Measurements from ENCODE around the gene ALLC. TPM values are rescaled to one million over a fixed set of nuclear protein-coding genes. Genes with fewer than 3 reads are reported as not detected.
A peak's percentile ranks its signal among the peaks of the same experiment; 100 is the strongest.

ALLC gene
- total RNA-seq, 4 donors from 2014 or later, result not detected

DNA sequence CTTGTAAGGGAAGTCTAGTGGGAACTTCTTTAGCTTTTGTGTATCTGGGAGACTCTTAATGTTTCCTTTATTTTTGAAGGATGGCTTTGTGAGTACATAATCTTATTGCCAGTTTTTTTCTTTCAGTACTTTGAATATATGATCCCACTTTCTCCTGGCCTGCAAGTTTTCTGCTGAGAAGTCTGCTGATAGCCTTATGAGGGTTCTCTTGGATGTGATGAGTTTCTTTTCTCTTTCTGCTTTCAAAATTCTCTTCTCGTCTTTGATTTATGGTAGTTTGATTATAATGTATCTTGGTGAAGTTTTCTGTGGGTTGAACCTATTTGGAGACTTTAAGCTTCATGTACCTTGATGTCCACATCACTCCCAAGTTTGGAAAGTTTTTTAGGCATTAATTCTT lies 35.0 kb upstream of the ALLC start:
- WGBS, 2 donors, result 41 to 91% methylated on average over 1 of the region's 1 CpG
- Histone ChIP-seq H3K9me3 (no peaks in the 10 kb centered on the region), H3K27ac (no peak overlapping the region), H3K27me3 (no peaks in the 10 kb centered on the region), H3K4me3 (no peak overlapping the region), H3K4me1 (peaks cover 0 to 6% (median 0%) of the 10 kb centered on the region in 3 donors), H3K36me3 (no peaks in the 10 kb centered on the region)
- no peak for TF ChIP-seq POLR2A (IDR thresholded peaks at IDR 0.05)
- TF ChIP-seq, protein P1, sequence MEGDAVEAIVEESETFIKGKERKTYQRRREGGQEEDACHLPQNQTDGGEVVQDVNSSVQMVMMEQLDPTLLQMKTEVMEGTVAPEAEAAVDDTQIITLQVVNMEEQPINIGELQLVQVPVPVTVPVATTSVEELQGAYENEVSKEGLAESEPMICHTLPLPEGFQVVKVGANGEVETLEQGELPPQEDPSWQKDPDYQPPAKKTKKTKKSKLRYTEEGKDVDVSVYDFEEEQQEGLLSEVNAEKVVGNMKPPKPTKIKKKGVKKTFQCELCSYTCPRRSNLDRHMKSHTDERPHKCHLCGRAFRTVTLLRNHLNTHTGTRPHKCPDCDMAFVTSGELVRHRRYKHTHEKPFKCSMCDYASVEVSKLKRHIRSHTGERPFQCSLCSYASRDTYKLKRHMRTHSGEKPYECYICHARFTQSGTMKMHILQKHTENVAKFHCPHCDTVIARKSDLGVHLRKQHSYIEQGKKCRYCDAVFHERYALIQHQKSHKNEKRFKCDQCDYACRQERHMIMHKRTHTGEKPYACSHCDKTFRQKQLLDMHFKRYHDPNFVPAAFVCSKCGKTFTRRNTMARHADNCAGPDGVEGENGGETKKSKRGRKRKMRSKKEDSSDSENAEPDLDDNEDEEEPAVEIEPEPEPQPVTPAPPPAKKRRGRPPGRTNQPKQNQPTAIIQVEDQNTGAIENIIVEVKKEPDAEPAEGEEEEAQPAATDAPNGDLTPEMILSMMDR (IDR thresholded peaks at IDR 0.05), result no peak
- DNase-seq, result no peak
- intact Hi-C loops (cut with DNase I), result no loop called here

DNA sequence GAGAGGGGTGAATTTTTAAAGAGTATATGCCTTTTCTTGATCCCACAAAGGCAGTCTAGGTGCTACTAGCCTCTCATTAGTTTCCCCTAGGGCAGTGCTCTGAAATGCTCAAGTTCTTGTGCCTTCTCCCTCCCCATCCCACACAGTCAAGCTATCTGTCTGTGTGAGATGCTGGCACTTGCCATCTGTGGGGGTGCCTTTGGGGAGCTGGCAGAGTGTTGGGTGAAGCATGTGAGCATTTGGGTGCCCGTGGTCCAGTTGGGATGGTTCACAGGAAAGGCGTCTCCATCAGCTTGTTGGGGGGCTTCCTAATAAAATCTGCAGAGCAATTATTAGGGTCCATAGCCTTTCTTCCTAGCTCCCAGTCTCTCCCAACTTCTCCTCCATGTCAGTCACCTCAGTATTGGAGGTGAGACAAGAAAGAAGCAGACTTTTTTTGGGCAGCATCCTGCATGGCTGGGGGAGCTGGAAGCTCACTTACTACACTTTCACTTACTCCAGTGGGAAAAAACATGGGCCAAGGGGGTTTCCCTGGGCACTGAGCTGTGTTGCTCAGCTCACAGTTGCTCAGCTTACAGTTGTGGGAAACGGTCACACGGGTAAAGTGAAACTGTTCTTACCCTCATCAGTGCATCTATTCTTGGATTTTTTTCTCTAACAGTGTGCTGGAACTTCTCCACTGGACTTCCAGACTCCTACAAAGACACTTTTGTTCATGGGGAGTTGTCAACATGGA lies 33.8 kb upstream of the ALLC start:
- H3K9me3 ChIP-seq, result no peaks in the 10 kb centered on the region
- DNase-seq, result no peak
- H3K36me3 ChIP-seq, result no peaks in the 10 kb centered on the region
- no peaks in the 10 kb centered on the region for H3K27me3 ChIP-seq
- 77 to 80% methylated on average over 4 of the region's 4 CpGs for WGBS, 2 donors
- peaks cover 0 to 15% (median 0%) of the 10 kb centered on the region in 3 donors for H3K4me1 ChIP-seq
- H3K4me3 ChIP-seq, result no peak overlapping the region
- intact Hi-C loops (cut with DNase I), result no loop called here
- no peak overlapping the region for H3K27ac ChIP-seq
- TF ChIP-seq POLR2A (IDR thresholded peaks at IDR 0.05), result no peak
- TF ChIP-seq, protein P1 (IDR thresholded peaks at IDR 0.05), result no peak

DNA sequence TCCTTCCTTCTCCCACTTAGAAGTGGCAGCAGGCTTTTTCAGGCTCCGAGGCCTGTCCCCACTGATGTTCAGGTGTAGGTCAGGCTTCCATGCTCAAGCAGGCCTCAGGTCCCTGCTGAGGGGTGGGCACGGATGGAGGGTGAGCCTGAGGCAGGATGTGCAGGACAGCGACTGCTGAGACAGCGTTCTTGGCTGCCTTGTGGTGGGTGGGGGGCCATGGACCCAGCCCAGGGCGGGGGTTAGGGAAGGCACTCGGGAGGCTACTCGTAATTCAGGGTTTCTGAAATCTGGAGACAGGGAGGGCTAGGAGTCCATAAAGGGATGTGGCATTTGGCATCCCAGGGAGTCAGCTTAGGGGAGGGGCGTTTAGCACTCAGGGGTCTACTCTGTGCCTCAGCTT lies 32.8 kb upstream of the ALLC start:
- intact Hi-C loops (cut with DNase I), result no loop called here
- H3K27ac ChIP-seq, result no peak overlapping the region
- DNase-seq, result no peak

DNA sequence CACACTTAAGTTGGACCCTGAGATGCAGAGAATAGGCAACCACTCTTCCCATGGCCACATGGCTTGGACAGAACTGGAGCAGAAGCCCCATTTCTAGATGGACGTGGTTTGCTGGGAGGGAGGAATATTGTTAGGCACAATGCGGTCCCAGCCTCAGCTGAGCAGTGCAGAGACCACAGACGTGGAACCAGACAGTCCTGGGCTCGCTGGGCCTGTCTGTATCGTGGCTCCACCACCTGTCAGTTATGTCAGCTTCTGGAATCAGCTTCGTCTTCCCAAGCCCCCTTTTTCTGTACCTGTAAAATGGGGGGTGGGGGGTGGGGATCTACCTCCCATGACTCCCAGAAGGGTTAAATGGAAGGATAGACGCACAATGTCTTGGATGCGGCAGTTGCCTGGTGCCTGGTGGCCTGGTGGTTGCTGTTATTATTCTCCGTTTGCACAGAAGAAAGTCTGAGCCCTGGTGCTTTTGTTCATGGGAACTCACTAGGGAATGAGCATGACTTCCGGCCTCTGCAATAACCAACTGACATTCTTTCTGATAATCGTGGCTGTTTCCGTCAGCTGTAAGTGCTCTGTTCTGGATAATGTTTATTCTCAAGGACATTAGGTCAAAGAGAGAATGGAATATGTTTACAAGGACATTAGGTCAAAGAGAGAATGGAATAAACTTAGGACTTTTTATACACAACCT lies 31.7 kb upstream of the ALLC start:
- peak overlapping the region in 3 of 4 donors; percentile 14 to 67 (median 65) for H3K27ac ChIP-seq
- H3K4me1 ChIP-seq, result peaks cover 0 to 23% (median 0%) of the 10 kb centered on the region in 3 donors
- TF ChIP-seq POLR2A (IDR thresholded peaks at IDR 0.05), result no peak
- TF ChIP-seq, protein P1 (IDR thresholded peaks at IDR 0.05), result no peak
- H3K36me3 ChIP-seq, result no peaks in the 10 kb centered on the region
- intact Hi-C loops (cut with DNase I), result no loop called here
- no peak overlapping the region for H3K4me3 ChIP-seq
- no peaks in the 10 kb centered on the region for H3K27me3 ChIP-seq
- no peaks in the 10 kb centered on the region for H3K9me3 ChIP-seq
- WGBS, 2 donors, result 46 to 73% methylated on average over 10 to 12 of the region's 12 CpGs
- DNase-seq, result no peak

More for the DNA sequence above, 32.8 kb upstream of the ALLC start:
- Histone ChIP-seq H3K36me3 (no peaks in the 10 kb centered on the region), H3K4me3 (no peak overlapping the region), H3K9me3 (no peaks in the 10 kb centered on the region), H3K27me3 (no peaks in the 10 kb centered on the region), H3K4me1 (peaks cover 0 to 23% (median 0%) of the 10 kb centered on the region in 3 donors)
- TF ChIP-seq, protein P1 (IDR thresholded peaks at IDR 0.05), result no peak
- no peak for TF ChIP-seq POLR2A (IDR thresholded peaks at IDR 0.05)
- 96 to 100% methylated on average over 2 to 6 of the region's 8 CpGs for WGBS, 2 donors

DNA sequence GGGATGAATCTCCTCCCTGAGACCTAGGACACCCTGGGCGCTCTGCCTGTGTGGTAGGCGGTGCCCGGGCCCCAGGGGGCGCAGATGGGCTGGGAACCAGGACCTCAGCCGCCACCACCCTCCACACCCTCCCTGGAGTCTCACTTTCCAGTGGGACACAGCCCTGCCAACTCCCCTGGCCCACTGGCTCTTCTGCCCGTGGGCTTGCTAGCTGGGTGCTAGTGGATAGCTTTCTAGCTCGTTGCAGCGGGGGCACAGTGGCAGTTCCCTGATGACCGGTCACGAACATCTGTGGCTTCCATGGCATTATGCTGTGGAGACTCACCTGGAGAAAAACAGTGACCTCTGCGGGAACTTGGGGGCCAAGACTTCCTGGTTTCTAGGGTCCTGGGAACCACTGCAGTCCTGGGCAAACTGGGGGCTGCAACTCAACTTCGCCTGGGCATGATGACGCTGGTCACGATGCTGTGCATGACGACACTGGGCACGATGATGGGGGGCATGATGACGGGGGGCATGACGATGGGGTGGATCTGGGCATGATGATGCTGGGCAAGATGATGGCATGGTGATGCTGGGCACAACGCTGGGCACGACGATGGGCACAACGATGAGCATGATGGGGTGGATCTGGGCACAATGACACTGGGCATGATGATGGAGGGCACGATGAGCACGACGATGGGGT lies 31.0 kb upstream of the ALLC start:
- H3K9me3 ChIP-seq, result no peaks in the 10 kb centered on the region
- H3K27ac ChIP-seq, result peak overlapping the region in 2 of 4 donors; percentile 65 to 67
- 80 to 85% methylated on average over 13 to 15 of the region's 25 CpGs for WGBS, 2 donors
- H3K27me3 ChIP-seq, result no peaks in the 10 kb centered on the region
- H3K4me3 ChIP-seq, result no peak overlapping the region
- H3K36me3 ChIP-seq, result no peaks in the 10 kb centered on the region
- H3K4me1 ChIP-seq, result peaks cover 0 to 23% (median 0%) of the 10 kb centered on the region in 3 donors
- no peak for DNase-seq
- intact Hi-C loops (cut with DNase I), result no loop called here
- no peak for TF ChIP-seq POLR2A (IDR thresholded peaks at IDR 0.05)
- TF ChIP-seq, protein P1 (IDR thresholded peaks at IDR 0.05), result no peak
